Measurements from ENCODE around the gene PYCARD.
"Not testable (repeated sequence)": the region's sequence is repeated elsewhere in the genome, so short reads cannot be mapped to it uniquely, and the experiment has no call there.

The PYCARD gene

GRCh38 chr16:31189412-31189778 is 13.2 kb downstream of the PYCARD start:
- DNase-seq: no peak

GRCh38 chr16:31188450-31189411 is 13.8 kb downstream of the PYCARD start:
- no peak for DNase-seq

- no peak for DNase-seq
Measured at GRCh38 chr16:31187808-31188189, 14.8 kb downstream of the PYCARD start.

- DNase-seq: no peak
Measured at GRCh38 chr16:31186930-31187807, 15.4 kb downstream of the PYCARD start.

- no peak for DNase-seq
Measured at GRCh38 chr16:31186176-31186575, 16.4 kb downstream of the PYCARD start.

- no peak for DNase-seq
Measured at GRCh38 chr16:31185339-31185738, 17.2 kb downstream of the PYCARD start.

GRCh38 chr16:31184888-31185287 is 17.7 kb downstream of the PYCARD start:
- DNase-seq: no peak

- no peak for DNase-seq
Measured at GRCh38 chr16:31183432-31184428, 18.8 kb downstream of the PYCARD start.

GRCh38 chr16:31182391-31182790 is 20.2 kb downstream of the PYCARD start:
- DNase-seq: no peak

- no peak for DNase-seq
Measured at GRCh38 chr16:31181102-31181830, 21.3 kb downstream of the PYCARD start.

- no peak for DNase-seq
Measured at GRCh38 chr16:31179747-31180459, 22.7 kb downstream of the PYCARD start, which contains the start of gene FUS. Gene FUS, plus strand, starts transcription at chr16:31180139. Its CDS starts 76 bp downstream, at chr16:31180215.

- DNase-seq: no peak
Measured at GRCh38 chr16:31179219-31179746, 23.3 kb downstream of the PYCARD start.

GRCh38 chr16:31177136-31177535 is 25.4 kb downstream of the PYCARD start:
- no peak for DNase-seq

GRCh38 chr16:31170048-31170447 is 32.5 kb downstream of the PYCARD start:
- DNase-seq: not testable (repeated sequence)

GRCh38 chr16:31168848-31169247 is 33.7 kb downstream of the PYCARD start:
- no peak for DNase-seq

- DNase-seq: no peak
Measured at GRCh38 chr16:31167315-31167714, 35.2 kb downstream of the PYCARD start.

- no peak for DNase-seq
Measured at GRCh38 chr16:31157136-31157535, 45.4 kb downstream of the PYCARD start.

Measured in NCI-H1048 (cell line).